ENCODE measurements around the gene TPD52L1.

DNA sequence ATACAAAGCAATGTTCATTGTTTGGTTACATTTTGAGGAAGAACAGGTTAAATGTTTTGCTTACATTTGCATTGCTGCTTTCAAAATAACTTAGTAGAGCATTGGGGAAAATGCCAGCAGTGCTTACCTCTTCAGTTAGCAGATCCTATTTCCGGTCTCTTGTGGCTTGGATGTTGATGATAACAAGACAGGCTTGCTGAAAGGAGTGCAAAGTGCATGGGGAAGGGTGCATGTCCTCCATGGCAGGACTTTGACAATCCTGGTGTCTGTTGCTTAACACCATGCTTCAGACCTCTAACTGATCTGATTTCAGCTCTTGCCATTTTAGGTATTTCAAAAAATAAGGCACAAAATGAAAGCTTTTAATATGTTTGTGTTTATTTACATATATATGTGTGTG lies 21.1 kb downstream of the TPD52L1 start:
- TF ChIP-seq CTCF (IDR thresholded peaks at IDR 0.05) (no peak), ZFX (IDR thresholded peaks at IDR 0.05; ENCODE audit: borderline replicate concordance) (no peak)

All from 22Rv1 (cell line).